ENCODE measurements around the gene CYB5RL. TPM values are rescaled to one million over a fixed set of nuclear protein-coding genes. Genes with fewer than 3 reads are reported as not detected.

CYB5RL gene
- total RNA-seq, 1 experiment from 2014 or later, result 12.9 TPM

DNA sequence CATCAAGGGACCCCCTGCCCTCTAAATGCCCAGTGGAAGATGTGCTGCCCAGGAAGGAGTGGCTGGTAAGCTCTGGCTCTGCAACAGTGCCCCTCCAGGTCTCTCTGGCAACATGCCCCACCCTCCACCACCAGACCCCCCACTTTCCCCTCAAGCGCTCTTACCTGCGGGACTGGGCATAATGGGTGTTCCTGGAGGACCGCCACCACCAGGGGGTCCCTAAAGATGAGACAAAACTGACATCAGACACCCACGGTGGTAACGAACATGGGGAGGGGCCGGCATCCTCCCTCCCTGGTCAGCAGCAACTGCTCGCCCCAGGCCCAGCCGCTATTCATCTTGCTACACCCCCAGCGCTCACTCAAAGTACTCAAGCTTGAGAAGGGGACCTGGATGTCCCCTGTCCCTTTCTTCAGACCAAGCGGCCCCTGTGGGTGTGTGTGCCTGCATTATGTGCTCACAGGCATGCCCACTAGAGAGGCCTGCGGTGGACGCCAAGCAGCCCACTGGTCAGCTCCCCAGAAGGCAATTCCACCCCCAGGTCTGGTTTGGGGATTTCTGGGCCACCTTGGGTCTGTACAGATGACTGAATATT lies 41.0 kb upstream of the CYB5RL start:
- H3K4me3 Mint-ChIP-seq (ENCODE audit: low read depth, unreplicated experiment), result no peak overlapping the region
- CTCF ChIA-PET, result no interaction called here

DNA sequence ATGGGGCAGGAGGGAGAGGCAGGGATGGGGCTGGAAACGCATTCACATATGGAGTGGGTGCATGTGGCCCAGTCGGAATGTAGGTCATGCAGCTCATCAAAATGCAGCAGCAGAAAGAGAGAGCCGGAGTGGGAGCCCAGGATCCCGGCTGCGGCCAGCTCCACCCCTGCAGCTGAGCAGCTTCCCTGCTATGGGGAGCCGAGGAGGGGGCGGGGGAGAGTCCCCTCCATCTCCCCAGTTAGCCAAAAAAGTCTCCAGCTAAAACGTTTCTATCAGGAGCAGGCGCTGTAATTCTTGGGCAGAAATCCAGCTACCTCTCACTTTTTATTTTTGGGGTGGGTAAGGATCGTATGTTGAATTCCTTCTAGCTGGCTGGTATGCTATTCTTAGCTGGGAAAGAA lies 39.8 kb upstream of the CYB5RL start:
- Mint-ChIP-seq H3K27ac (ENCODE audit: unreplicated experiment) (no peak overlapping the region), H3K36me3 (ENCODE audit: insufficient read depth, unreplicated experiment) (no peaks in the 10 kb centered on the region), H3K4me3 (ENCODE audit: low read depth, unreplicated experiment) (no peak overlapping the region), H3K9me3 (ENCODE audit: low read depth, unreplicated experiment) (no peaks in the 10 kb centered on the region), H3K27me3 (ENCODE audit: unreplicated experiment) (no peaks in the 10 kb centered on the region), H3K4me1 (ENCODE audit: low read depth, unreplicated experiment) (no peaks in the 10 kb centered on the region)
- intact Hi-C loops (cut with micrococcal nuclease; ENCODE audit: unreplicated experiment), result no loop called here
- CTCF ChIA-PET, result no interaction called here
- TF ChIP-seq, protein P1, sequence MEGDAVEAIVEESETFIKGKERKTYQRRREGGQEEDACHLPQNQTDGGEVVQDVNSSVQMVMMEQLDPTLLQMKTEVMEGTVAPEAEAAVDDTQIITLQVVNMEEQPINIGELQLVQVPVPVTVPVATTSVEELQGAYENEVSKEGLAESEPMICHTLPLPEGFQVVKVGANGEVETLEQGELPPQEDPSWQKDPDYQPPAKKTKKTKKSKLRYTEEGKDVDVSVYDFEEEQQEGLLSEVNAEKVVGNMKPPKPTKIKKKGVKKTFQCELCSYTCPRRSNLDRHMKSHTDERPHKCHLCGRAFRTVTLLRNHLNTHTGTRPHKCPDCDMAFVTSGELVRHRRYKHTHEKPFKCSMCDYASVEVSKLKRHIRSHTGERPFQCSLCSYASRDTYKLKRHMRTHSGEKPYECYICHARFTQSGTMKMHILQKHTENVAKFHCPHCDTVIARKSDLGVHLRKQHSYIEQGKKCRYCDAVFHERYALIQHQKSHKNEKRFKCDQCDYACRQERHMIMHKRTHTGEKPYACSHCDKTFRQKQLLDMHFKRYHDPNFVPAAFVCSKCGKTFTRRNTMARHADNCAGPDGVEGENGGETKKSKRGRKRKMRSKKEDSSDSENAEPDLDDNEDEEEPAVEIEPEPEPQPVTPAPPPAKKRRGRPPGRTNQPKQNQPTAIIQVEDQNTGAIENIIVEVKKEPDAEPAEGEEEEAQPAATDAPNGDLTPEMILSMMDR (IDR thresholded peaks at IDR 0.05; ENCODE audit: unreplicated experiment), result no peak
- BruUV-seq (replicated peaks), result no TSS peak
- no peak for DNase-seq

More for the DNA sequence above, 41.0 kb upstream of the CYB5RL start:
- TF ChIP-seq, protein P1 (IDR thresholded peaks at IDR 0.05; ENCODE audit: unreplicated experiment), result no peak
- Mint-ChIP-seq H3K4me1 (ENCODE audit: low read depth, unreplicated experiment) (no peaks in the 10 kb centered on the region), H3K27me3 (ENCODE audit: unreplicated experiment) (no peaks in the 10 kb centered on the region), H3K9me3 (ENCODE audit: low read depth, unreplicated experiment) (no peaks in the 10 kb centered on the region), H3K27ac (ENCODE audit: unreplicated experiment) (no peak overlapping the region), H3K36me3 (ENCODE audit: insufficient read depth, unreplicated experiment) (no peaks in the 10 kb centered on the region)
- DNase-seq, result no peak
- intact Hi-C loops (cut with micrococcal nuclease; ENCODE audit: unreplicated experiment), result no loop called here
- no TSS peak for BruUV-seq (replicated peaks)

DNA sequence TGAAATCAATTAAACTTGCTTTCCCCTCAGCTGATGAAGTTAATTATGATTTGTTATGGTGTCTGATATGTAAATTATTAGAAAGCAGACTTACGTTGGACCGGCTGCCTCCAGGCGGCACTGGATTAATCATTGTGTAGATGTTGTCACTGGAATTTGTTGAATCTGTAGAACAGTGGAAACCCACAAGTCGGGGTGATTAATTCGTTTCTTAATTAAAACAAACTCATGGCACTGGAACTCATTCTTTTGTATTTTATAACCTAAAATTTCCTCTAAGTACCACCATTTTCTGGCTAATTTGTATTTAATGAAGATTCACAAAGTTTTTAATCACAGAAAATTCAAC lies 39.2 kb upstream of the CYB5RL start:
- Mint-ChIP-seq H3K9me3 (ENCODE audit: low read depth, unreplicated experiment) (no peaks in the 10 kb centered on the region), H3K27me3 (ENCODE audit: unreplicated experiment) (no peaks in the 10 kb centered on the region), H3K4me1 (ENCODE audit: low read depth, unreplicated experiment) (no peaks in the 10 kb centered on the region), H3K36me3 (ENCODE audit: insufficient read depth, unreplicated experiment) (no peaks in the 10 kb centered on the region), H3K4me3 (ENCODE audit: low read depth, unreplicated experiment) (no peak overlapping the region), H3K27ac (ENCODE audit: unreplicated experiment) (no peak overlapping the region)
- TF ChIP-seq, protein P1 (IDR thresholded peaks at IDR 0.05; ENCODE audit: unreplicated experiment), result no peak
- intact Hi-C loops (cut with micrococcal nuclease; ENCODE audit: unreplicated experiment), result no loop called here
- CTCF ChIA-PET, result no interaction called here
- BruUV-seq (replicated peaks), result no TSS peak
- DNase-seq, result no peak

GRCh38 chr1:54238353-54239034 lies 38.7 kb upstream of the CYB5RL start:
- CTCF ChIA-PET, result interaction anchor here (0.6 kb wide), 1 partner anchor 478 kb away, joined by 3 read pairs; no protein-coding TSS in a partner anchor
- intact Hi-C loops (cut with micrococcal nuclease; ENCODE audit: unreplicated experiment), result no loop called here

More at GRCh38 chr1:54238353-54239034, 38.7 kb upstream of the CYB5RL start:
- Mint-ChIP-seq H3K27ac (ENCODE audit: unreplicated experiment) (no peak overlapping the region), H3K27me3 (ENCODE audit: unreplicated experiment) (no peaks in the 10 kb centered on the region), H3K9me3 (ENCODE audit: low read depth, unreplicated experiment) (no peaks in the 10 kb centered on the region), H3K36me3 (ENCODE audit: insufficient read depth, unreplicated experiment) (no peaks in the 10 kb centered on the region), H3K4me3 (ENCODE audit: low read depth, unreplicated experiment) (no peak overlapping the region), H3K4me1 (ENCODE audit: low read depth, unreplicated experiment) (no peaks in the 10 kb centered on the region)
- BruUV-seq (replicated peaks), result no TSS peak
- TF ChIP-seq, protein P1 (IDR thresholded peaks at IDR 0.05; ENCODE audit: unreplicated experiment), result no peak
- no peak for DNase-seq
